Thyroid gland (tissue), 4 donors: ENCODE data around the gene ABCC8. TPM values are rescaled to one million over a fixed set of nuclear protein-coding genes. Genes with fewer than 3 reads are reported as not detected.
A peak's percentile ranks its signal among the peaks of the same experiment; 100 is the strongest.

ENCODE experiments used
- DNase-seq, 2 donors: peaks; one replicate each; pipeline ENCODE4 v3.0.0-alpha.2; 2019
- H3K27ac ChIP-seq, 3 donors: fragments of 200-600 bp; sonication (generic); 1 replicate in 2 of 3; 2 replicates in 1 of 3; pipeline ENCODE4 v1.5.1; 2016 to 2019; ENCODE audit warnings: mild to moderate bottlenecking in 1 of 3, moderate library complexity in 1 of 3
- H3K27me3 ChIP-seq: fragments of 200-600 bp; sonication (generic); one replicate; pipeline ENCODE4 v1.5.1; 2019
- H3K36me3 ChIP-seq, 2 donors: fragments of 200-600 bp; sonication (generic); one replicate each; pipeline ENCODE4 v1.5.1; 2016 to 2019
- H3K4me1 ChIP-seq, 2 donors: fragments of 200-600 bp; sonication (generic); one replicate each; pipeline ENCODE4 v1.5.1; 2017 to 2019
- H3K4me3 ChIP-seq, 3 donors: fragments of 200-600 bp; sonication (generic); replicated peaks in 1 of 3; 1 replicate in 2 of 3; 2 replicates in 1 of 3; pipeline ENCODE4 v1.5.1; 2016; ENCODE audit warnings: mild to moderate bottlenecking in 1 of 3
- H3K9me3 ChIP-seq: fragments of 200-600 bp; sonication (generic); one replicate; pipeline ENCODE4 v1.5.1; 2017
- CTCF ChIP-seq, 6 experiments: fragments of 200-600 bp in 3 of 6; fragments of 450-650 bp in 3 of 6; sonication (generic) in 3 of 6; IDR thresholded peaks; one replicate each; pipeline ENCODE4 v1.5.1; 2016 to 2019; ENCODE audit warnings: antibody characterized with exemption in 6 of 6, mild to moderate bottlenecking in 2 of 6, inconsistent platforms in 1 of 6, moderate library complexity in 1 of 6
- POLR2A ChIP-seq, 2 donors: fragments of 450-650 bp; IDR thresholded peaks; one replicate each; pipeline ENCODE4 v1.6.1; 2017; ENCODE audit warnings: antibody characterized with exemption in 2 of 2, mild to moderate bottlenecking in 2 of 2, moderate library complexity in 1 of 2
- WGBS, 2 donors: methylation state at CpG; one replicate each; pipeline ENCODE4 v1.1.5; 2017; 5-methylcytosine and 5-hydroxymethylcytosine counted together
- intact Hi-C: fragments of 100-400 bp; cut with DNase I; formaldehyde crosslinking; loops from one replicate; pipeline ENCODE4 v1.15.1; 2023
- total RNA-seq, 4 donors: library from RNA; depleted of rRNA; stranded (reverse); fragments of >200 nt; gene quantifications; one replicate each; pipeline ENCODE4 v1.2.3, GENCODE V29; 2016

ABCC8 gene
- total RNA-seq, 4 donors from 2014 or later: 10.9 to 19.1 (median 15.1) TPM

- no peaks in the 10 kb centered on the region for H3K9me3 ChIP-seq
- 87 to 94% methylated on average over 13 to 17 of the region's 22 CpGs for WGBS, 2 donors
- DNase-seq: no peak
- no peak overlapping the region for H3K4me3 ChIP-seq
- H3K4me1 ChIP-seq: peaks cover 7 to 13% of the 10 kb centered on the region in 2 donors
- no peak overlapping the region for H3K27ac ChIP-seq
- TF ChIP-seq CTCF (IDR thresholded peaks at IDR 0.05): no peak
- no peak for TF ChIP-seq POLR2A (IDR thresholded peaks at IDR 0.05)
- H3K27me3 ChIP-seq: no peaks in the 10 kb centered on the region
- intact Hi-C loops: no loop called here
- H3K36me3 ChIP-seq: no peaks in the 10 kb centered on the region
Observed at GRCh38 chr11:17396598-17397310, 79.9 kb downstream of the ABCC8 start.

GRCh38 chr11:17395978-17396377 lies 80.7 kb downstream of the ABCC8 start:
- WGBS, 2 donors: 95 to 98% methylated on average over 6 of the region's 6 CpGs
- intact Hi-C loops: no loop called here

GRCh38 chr11:17395554-17395961 lies 81.1 kb downstream of the ABCC8 start:
- no peaks in the 10 kb centered on the region for H3K27me3 ChIP-seq
- intact Hi-C loops: no loop called here
- H3K27ac ChIP-seq: peak overlapping the region in 2 of 3 donors; percentile 30 to 74
- WGBS, 2 donors: 90 to 94% methylated on average over 14 to 19 of the region's 20 CpGs
- H3K4me1 ChIP-seq: peaks cover 7 to 13% of the 10 kb centered on the region in 2 donors
- DNase-seq: no peak
- no peaks in the 10 kb centered on the region for H3K9me3 ChIP-seq
- TF ChIP-seq POLR2A (IDR thresholded peaks at IDR 0.05) (no peak), CTCF (IDR thresholded peaks at IDR 0.05) (no peak)
- H3K4me3 ChIP-seq: no peak overlapping the region
- no peaks in the 10 kb centered on the region for H3K36me3 ChIP-seq

More at GRCh38 chr11:17395978-17396377, 80.7 kb downstream of the ABCC8 start:
- no peaks in the 10 kb centered on the region for H3K36me3 ChIP-seq
- DNase-seq: no peak
- H3K4me1 ChIP-seq: peaks cover 7 to 13% of the 10 kb centered on the region in 2 donors
- no peaks in the 10 kb centered on the region for H3K27me3 ChIP-seq
- H3K27ac ChIP-seq: no peak overlapping the region
- TF ChIP-seq POLR2A (IDR thresholded peaks at IDR 0.05) (no peak), CTCF (IDR thresholded peaks at IDR 0.05) (no peak)
- H3K9me3 ChIP-seq: no peaks in the 10 kb centered on the region
- H3K4me3 ChIP-seq: no peak overlapping the region

GRCh38 chr11:17394743-17395390 lies 81.8 kb downstream of the ABCC8 start:
- H3K36me3 ChIP-seq: no peaks in the 10 kb centered on the region
- H3K4me3 ChIP-seq: no peak overlapping the region
- 77 to 78% methylated on average over 8 of the region's 10 CpGs for WGBS, 2 donors
- H3K27ac ChIP-seq: peak overlapping the region in 2 of 3 donors; percentile 30 to 74
- intact Hi-C loops: no loop called here
- TF ChIP-seq CTCF (IDR thresholded peaks at IDR 0.05): peak in 2 of 6 experiments; percentile 8 to 21
- TF ChIP-seq POLR2A (IDR thresholded peaks at IDR 0.05): no peak
- no peaks in the 10 kb centered on the region for H3K27me3 ChIP-seq
- H3K4me1 ChIP-seq: peaks cover 8 to 15% of the 10 kb centered on the region in 2 donors
- peak; percentile 90 for DNase-seq
- no peaks in the 10 kb centered on the region for H3K9me3 ChIP-seq

GRCh38 chr11:17393472-17393871 lies 83.2 kb downstream of the ABCC8 start:
- no peaks in the 10 kb centered on the region for H3K27me3 ChIP-seq
- 87 to 92% methylated on average over 5 to 6 of the region's 6 CpGs for WGBS, 2 donors
- peaks cover 13 to 21% of the 10 kb centered on the region in 2 donors for H3K4me1 ChIP-seq
- H3K9me3 ChIP-seq: no peaks in the 10 kb centered on the region
- no peak overlapping the region for H3K27ac ChIP-seq
- no peak overlapping the region for H3K4me3 ChIP-seq
- DNase-seq: no peak
- TF ChIP-seq CTCF (IDR thresholded peaks at IDR 0.05) (no peak), POLR2A (IDR thresholded peaks at IDR 0.05) (no peak)
- intact Hi-C loops: no loop called here
- no peaks in the 10 kb centered on the region for H3K36me3 ChIP-seq
